H1 (cell line): ENCODE data around the gene TRIM47. TPM values are rescaled to one million over a fixed set of nuclear protein-coding genes. Genes with fewer than 3 reads are reported as not detected.

ENCODE experiments used
- SIN3A ChIP-seq, 2 experiments: IDR thresholded peaks in 1 of 2; conservative IDR thresholded peaks in 1 of 2; 2 replicates each; pipeline ENCODE4 v1.6.1; 2011 to 2012; ENCODE audit warnings: low read length in 2 of 2, improper control_type of control experiment in 1 of 2, low read depth in 1 of 2, mild to moderate bottlenecking in 1 of 2
- TAF1 ChIP-seq: IDR thresholded peaks from 2 replicates; pipeline ENCODE4 v1.6.1; 2011; ENCODE audit warnings: mild to moderate bottlenecking, low read depth, low read length
- polyA plus RNA-seq, 7 experiments: library from polyadenylated mRNA; depleted of rRNA in 3 of 7; stranded (reverse) in 5 of 7; unstranded in 2 of 7; fragments of >200 nt in 5 of 7; fragments of 200-250 nt in 2 of 7; gene quantifications; 1 replicate in 5 of 7; 2 replicates in 1 of 7; 4 replicates in 1 of 7; pipeline versions ENCODE4 v1.2.1 to v1.2.3, GENCODE V29; 2011 to 2013; ENCODE audit warnings: missing spikeins in 2 of 7, mixed read lengths in 2 of 7
- total RNA-seq: library from RNA; stranded (reverse); fragmentation: NEBNext Ultra II Directional; extraction: Animal tissue kit (Norgen Biotek cat#: 25700); gene quantifications from 2 replicates; pipeline ENCODE4 v1.2.1, GENCODE V29; 2021

TRIM47 gene
- total and polyA plus RNA-seq, 2 of the 8 experiments (the other 6 are each of a cell fraction or from before 2014, with no cell fraction given) = 6.3 to 6.4 TPM

GRCh38 chr17:75843577-75844529, 34.5 kb downstream of the TRIM47 start, which contains the start of gene UNC13D (continued):
- TF ChIP-seq SIN3A (conservative IDR thresholded peaks at IDR 0.05 in 1 of 2, IDR thresholded peaks at IDR 0.05 in 1 of 2; ENCODE audit: low read depth in 1 of 2, low read length in 2 of 2) (no peak), TAF1 (no peak)
